KMS-11 (cell line): ENCODE results near the gene WBP11.

Experiments used
- H2AFZ ChIP-seq: fragments of 200-600 bp; sonication (generic); 2 replicates; pipeline ENCODE4 v1.6.1; 2016; ENCODE audit warnings: antibody characterized with exemption, mixed run types, low read depth
- H3K27ac ChIP-seq: fragments of 200-600 bp; sonication (generic); 2 replicates; pipeline ENCODE4 v1.6.1; 2016; ENCODE audit warnings: mild to moderate bottlenecking, mixed run types
- H3K27me3 ChIP-seq: fragments of 200-600 bp; sonication (generic); 2 replicates; pipeline ENCODE4 v1.6.1; 2017; ENCODE audit warnings: mild to moderate bottlenecking, low read depth, mixed run types, moderate library complexity; ENCODE audit not compliant: insufficient read depth
- H3K36me3 ChIP-seq: fragments of 200-600 bp; sonication (generic); 2 replicates; pipeline ENCODE4 v1.6.1; 2017; ENCODE audit warnings: mild to moderate bottlenecking, mixed run types; ENCODE audit not compliant: insufficient read depth
- H3K4me1 ChIP-seq: fragments of 200-600 bp; sonication (generic); 2 replicates; pipeline ENCODE4 v1.6.1; 2016; ENCODE audit warnings: mild to moderate bottlenecking, low read depth, mixed run types; ENCODE audit not compliant: poor library complexity, severe bottlenecking
- H3K4me2 ChIP-seq: fragments of 200-600 bp; sonication (generic); 2 replicates; pipeline ENCODE4 v1.7.0; 2016; ENCODE audit warnings: mild to moderate bottlenecking, mixed run types
- H3K4me3 ChIP-seq: fragments of 200-600 bp; sonication (generic); IDR thresholded peaks from 2 replicates; pipeline ENCODE4 v1.6.1; 2017; ENCODE audit warnings: low read depth, low read length, mixed read lengths; ENCODE audit not compliant: insufficient read depth
- H3K79me2 ChIP-seq: fragments of 200-600 bp; sonication (generic); 2 replicates; pipeline ENCODE4 v1.6.1; 2016; ENCODE audit warnings: low read depth, mixed run types; ENCODE audit not compliant: insufficient read depth
- H3K9ac ChIP-seq: fragments of 200-600 bp; sonication (generic); 2 replicates; pipeline ENCODE4 v1.6.1; 2016; ENCODE audit warnings: mild to moderate bottlenecking, mixed run types
- H4K20me1 ChIP-seq: fragments of 200-600 bp; sonication (generic); 2 replicates; pipeline ENCODE4 v1.6.1; 2016; ENCODE audit warnings: mild to moderate bottlenecking, mixed run types; ENCODE audit not compliant: insufficient read depth
- TF ChIP-seq, protein P1 (sequence below): fragments of 200-600 bp; sonication (generic); conservative IDR thresholded peaks from 2 replicates; pipeline ENCODE4 v1.6.1; 2017; ENCODE audit warnings: low read depth, mild to moderate bottlenecking, antibody characterized with exemption, low read length, moderate library complexity, mixed read lengths

The WBP11 gene

DNA sequence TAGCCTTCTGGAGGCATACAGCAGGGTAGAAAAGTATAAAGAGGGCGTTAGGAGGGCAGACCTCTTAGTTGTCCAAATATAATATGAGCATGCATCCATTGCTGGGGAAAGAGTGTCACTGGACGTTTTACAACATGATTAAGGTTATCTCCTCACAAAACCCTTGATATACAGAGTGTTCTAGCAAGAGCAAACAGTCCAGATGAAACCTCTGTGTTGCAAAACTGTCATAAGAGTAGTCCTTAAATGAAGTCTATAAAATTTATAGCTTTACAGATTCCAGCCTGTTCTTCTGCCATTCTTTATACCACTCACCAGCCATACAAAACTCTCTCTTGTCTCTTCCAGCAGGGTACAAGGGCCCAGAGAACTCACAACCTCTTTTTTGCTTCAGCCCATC is 21.7 kb downstream of the WBP11 start:
- H3K4me3 ChIP-seq: no peak overlapping the region
- no peaks in the 10 kb centered on the region for H3K79me2 ChIP-seq
- H3K4me2 ChIP-seq: no peak overlapping the region
- TF ChIP-seq, protein P1, sequence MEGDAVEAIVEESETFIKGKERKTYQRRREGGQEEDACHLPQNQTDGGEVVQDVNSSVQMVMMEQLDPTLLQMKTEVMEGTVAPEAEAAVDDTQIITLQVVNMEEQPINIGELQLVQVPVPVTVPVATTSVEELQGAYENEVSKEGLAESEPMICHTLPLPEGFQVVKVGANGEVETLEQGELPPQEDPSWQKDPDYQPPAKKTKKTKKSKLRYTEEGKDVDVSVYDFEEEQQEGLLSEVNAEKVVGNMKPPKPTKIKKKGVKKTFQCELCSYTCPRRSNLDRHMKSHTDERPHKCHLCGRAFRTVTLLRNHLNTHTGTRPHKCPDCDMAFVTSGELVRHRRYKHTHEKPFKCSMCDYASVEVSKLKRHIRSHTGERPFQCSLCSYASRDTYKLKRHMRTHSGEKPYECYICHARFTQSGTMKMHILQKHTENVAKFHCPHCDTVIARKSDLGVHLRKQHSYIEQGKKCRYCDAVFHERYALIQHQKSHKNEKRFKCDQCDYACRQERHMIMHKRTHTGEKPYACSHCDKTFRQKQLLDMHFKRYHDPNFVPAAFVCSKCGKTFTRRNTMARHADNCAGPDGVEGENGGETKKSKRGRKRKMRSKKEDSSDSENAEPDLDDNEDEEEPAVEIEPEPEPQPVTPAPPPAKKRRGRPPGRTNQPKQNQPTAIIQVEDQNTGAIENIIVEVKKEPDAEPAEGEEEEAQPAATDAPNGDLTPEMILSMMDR: no peak
- H3K9ac ChIP-seq: no peak overlapping the region
- H3K4me1 ChIP-seq: no peaks in the 10 kb centered on the region
- no peak overlapping the region for H2AFZ ChIP-seq
- peaks cover 5% of the 10 kb centered on the region; the same call in 1 of the 2 replicates for H3K36me3 ChIP-seq
- H4K20me1 ChIP-seq: no peaks in the 10 kb centered on the region
- H3K27me3 ChIP-seq: no peaks in the 10 kb centered on the region
- no peak overlapping the region for H3K27ac ChIP-seq

DNA sequence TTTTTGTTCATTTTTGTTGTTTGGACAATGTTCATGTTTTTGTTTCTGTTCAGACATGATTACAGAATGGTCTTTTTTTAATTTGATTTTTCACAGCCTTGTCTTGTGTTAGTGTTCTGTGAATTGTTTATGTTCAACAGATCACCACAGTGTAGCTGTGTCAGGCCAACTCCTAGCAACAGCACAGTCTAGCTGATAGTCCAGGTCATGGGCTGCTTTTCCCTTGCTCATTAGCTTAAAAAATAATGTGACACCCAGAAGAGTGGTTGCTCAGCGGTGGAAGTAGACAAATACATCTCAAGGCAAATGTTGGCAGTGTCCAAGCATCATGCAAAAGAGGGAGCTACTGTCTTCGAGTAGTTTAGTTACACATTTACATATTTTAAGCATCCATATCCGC is 22.4 kb downstream of the WBP11 start:
- H3K27me3 ChIP-seq: no peaks in the 10 kb centered on the region
- H3K4me2 ChIP-seq: no peak overlapping the region
- H3K36me3 ChIP-seq: no peaks in the 10 kb centered on the region
- no peaks in the 10 kb centered on the region for H3K79me2 ChIP-seq
- no peak overlapping the region for H3K27ac ChIP-seq
- H3K4me3 ChIP-seq: no peak overlapping the region
- H2AFZ ChIP-seq: no peak overlapping the region
- no peaks in the 10 kb centered on the region for H3K4me1 ChIP-seq
- no peaks in the 10 kb centered on the region for H4K20me1 ChIP-seq
- no peak overlapping the region for H3K9ac ChIP-seq
- TF ChIP-seq, protein P1: no peak

DNA sequence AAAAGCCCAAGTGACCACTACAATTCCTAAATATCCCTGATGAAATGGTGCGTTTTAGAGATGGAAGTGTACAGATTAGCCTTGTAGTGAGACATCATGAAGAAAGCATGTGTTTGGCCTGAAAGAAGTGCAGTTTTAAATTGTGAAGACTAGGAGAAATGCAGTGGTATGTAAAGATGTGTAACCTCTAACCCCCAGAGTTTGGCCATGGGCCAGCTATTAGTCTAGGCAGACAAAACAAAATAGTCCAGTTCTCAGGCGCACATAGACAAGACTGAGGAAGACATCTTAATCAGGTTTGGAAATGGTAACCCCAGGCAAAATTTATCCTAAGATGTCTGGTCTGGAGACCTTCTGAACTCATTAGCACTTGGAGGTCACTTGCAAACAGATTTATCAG is 23.4 kb downstream of the WBP11 start:
- no peak overlapping the region for H2AFZ ChIP-seq
- no peaks in the 10 kb centered on the region for H3K36me3 ChIP-seq
- TF ChIP-seq, protein P1: no peak
- H3K4me2 ChIP-seq: no peak overlapping the region
- no peak overlapping the region for H3K9ac ChIP-seq
- H3K4me1 ChIP-seq: no peaks in the 10 kb centered on the region
- no peak overlapping the region for H3K4me3 ChIP-seq
- H3K27me3 ChIP-seq: no peaks in the 10 kb centered on the region
- no peaks in the 10 kb centered on the region for H3K79me2 ChIP-seq
- H3K27ac ChIP-seq: no peak overlapping the region
- no peaks in the 10 kb centered on the region for H4K20me1 ChIP-seq

DNA sequence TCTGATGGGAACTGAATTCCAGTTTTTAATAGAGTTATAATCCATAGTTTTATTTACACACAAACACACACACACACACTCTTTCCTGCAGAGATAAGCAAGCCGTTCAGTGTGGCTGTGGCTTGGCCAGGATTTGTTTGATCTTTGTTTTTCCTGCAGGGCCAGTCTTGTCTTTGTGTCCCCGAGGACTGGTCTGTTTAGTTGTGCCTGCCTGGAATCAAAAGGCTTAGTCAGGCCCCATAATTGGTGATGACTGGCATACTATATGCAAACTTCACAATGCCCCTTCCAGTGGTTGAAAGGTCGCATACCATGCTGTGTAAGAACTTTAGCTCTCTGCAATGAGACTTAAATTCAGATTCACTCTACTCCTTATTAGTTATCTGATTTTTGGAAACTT is 26.0 kb downstream of the WBP11 start:
- TF ChIP-seq, protein P1: no peak
- H3K36me3 ChIP-seq: no peaks in the 10 kb centered on the region
- H2AFZ ChIP-seq: no peak overlapping the region
- H3K4me1 ChIP-seq: peaks cover under 1% of the 10 kb centered on the region
- H3K79me2 ChIP-seq: no peaks in the 10 kb centered on the region
- H3K4me3 ChIP-seq: no peak overlapping the region
- H3K27me3 ChIP-seq: no peaks in the 10 kb centered on the region
- no peak overlapping the region for H3K9ac ChIP-seq
- no peaks in the 10 kb centered on the region for H4K20me1 ChIP-seq
- no peak overlapping the region for H3K4me2 ChIP-seq
- H3K27ac ChIP-seq: no peak overlapping the region
